ENCODE results near the gene FBLN5. TPM values are rescaled to one million over a fixed set of nuclear protein-coding genes. Genes with fewer than 3 reads are reported as not detected.

FBLN5 gene
- total RNA-seq, 1 experiment from 2014 or later: 3.3 TPM

DNA sequence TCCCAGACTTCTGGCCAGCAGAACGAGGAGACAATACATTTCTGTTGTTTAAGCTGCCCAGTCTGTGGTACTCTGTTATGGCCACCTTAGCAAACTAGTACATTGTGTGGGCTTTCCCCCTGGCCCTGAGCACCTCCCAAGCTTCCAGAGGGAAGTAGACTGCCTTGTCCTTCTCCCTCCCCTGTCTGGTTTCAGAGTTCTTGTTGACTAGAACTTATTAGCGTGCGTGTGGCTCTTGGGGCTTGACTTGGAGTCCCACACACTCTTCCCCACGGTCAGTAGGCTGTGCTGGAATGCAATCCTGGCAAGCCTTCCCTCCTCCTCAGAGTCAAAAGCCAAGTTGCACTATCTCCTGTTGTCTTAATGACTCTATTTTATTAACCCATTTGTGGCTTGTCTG lies 27.7 kb downstream of the FBLN5 start:
- Histone ChIP-seq H3K27me3 (ENCODE audit: insufficient read depth, low read length) (no peaks in the 10 kb centered on the region), H3K4me3 (replicated peaks in 1 of 2; ENCODE audit: low read depth in 1 of 2, low read length in 2 of 2) (no peak overlapping the region), H3K9me3 (ENCODE audit: control insufficient read depth in 1 of 2, insufficient read depth in 1 of 2, low read depth in 1 of 2, low read length in 2 of 2) (no peaks in the 10 kb centered on the region), H3K9me2 (ENCODE audit: insufficient read depth) (no peaks in the 10 kb centered on the region), H3K9ac (ENCODE audit: low read length) (no peak overlapping the region), H2AFZ (ENCODE audit: low read depth, low read length, poor library complexity, severe bottlenecking) (no peak overlapping the region), H3K79me2 (ENCODE audit: insufficient read depth, low read length) (no peaks in the 10 kb centered on the region), H3K36me3 (ENCODE audit: control insufficient read depth in 1 of 2, insufficient read depth in 2 of 2, low read length in 2 of 2) (no peaks in the 10 kb centered on the region), H3K4me1 (ENCODE audit: control insufficient read depth in 1 of 2, insufficient read depth in 2 of 2, low read length in 2 of 2) (no peaks in the 10 kb centered on the region), H3K4me2 (ENCODE audit: low read length) (no peak overlapping the region), H3K27ac (ENCODE audit: low read depth, low read length) (no peak overlapping the region), H4K20me1 (ENCODE audit: insufficient read depth) (no peaks in the 10 kb centered on the region)
- no peak for DNase-seq (ENCODE audit: low read depth, low spot score)
- BruUV-seq (replicated peaks): no TSS peak
- ChIA-PET CTCF (no interaction called here), POLR2A (no interaction called here), RAD21 (ENCODE audit: low non-redundant PET in 1 of 2, low total read pairs in 2 of 2, uncharacterized antibody in 2 of 2, unreplicated experiment in 2 of 2) (no interaction called here)
- no peak for TF ChIP-seq SIN3A (IDR thresholded peaks at IDR 0.05; ENCODE audit: low read depth)
- no peak for TF ChIP-seq ZNF274 (IDR thresholded peaks at IDR 0.05; ENCODE audit: low read depth, low read length)
- no peak for TF ChIP-seq FOSL1 (IDR thresholded peaks at IDR 0.05; ENCODE audit: low read depth)
- TF ChIP-seq EGR1 (IDR thresholded peaks at IDR 0.05; ENCODE audit: low read depth): no peak
- TF ChIP-seq ZFX (IDR thresholded peaks at IDR 0.05): no peak
- no peak for TF ChIP-seq JUND (IDR thresholded peaks at IDR 0.05)
- TF ChIP-seq, protein P1, sequence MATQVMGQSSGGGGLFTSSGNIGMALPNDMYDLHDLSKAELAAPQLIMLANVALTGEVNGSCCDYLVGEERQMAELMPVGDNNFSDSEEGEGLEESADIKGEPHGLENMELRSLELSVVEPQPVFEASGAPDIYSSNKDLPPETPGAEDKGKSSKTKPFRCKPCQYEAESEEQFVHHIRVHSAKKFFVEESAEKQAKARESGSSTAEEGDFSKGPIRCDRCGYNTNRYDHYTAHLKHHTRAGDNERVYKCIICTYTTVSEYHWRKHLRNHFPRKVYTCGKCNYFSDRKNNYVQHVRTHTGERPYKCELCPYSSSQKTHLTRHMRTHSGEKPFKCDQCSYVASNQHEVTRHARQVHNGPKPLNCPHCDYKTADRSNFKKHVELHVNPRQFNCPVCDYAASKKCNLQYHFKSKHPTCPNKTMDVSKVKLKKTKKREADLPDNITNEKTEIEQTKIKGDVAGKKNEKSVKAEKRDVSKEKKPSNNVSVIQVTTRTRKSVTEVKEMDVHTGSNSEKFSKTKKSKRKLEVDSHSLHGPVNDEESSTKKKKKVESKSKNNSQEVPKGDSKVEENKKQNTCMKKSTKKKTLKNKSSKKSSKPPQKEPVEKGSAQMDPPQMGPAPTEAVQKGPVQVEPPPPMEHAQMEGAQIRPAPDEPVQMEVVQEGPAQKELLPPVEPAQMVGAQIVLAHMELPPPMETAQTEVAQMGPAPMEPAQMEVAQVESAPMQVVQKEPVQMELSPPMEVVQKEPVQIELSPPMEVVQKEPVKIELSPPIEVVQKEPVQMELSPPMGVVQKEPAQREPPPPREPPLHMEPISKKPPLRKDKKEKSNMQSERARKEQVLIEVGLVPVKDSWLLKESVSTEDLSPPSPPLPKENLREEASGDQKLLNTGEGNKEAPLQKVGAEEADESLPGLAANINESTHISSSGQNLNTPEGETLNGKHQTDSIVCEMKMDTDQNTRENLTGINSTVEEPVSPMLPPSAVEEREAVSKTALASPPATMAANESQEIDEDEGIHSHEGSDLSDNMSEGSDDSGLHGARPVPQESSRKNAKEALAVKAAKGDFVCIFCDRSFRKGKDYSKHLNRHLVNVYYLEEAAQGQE (IDR thresholded peaks at IDR 0.05; ENCODE audit: low read depth): no peak
- no peak for TF ChIP-seq SRF (IDR thresholded peaks at IDR 0.05; ENCODE audit: low read depth)
- TF ChIP-seq, protein P2, sequence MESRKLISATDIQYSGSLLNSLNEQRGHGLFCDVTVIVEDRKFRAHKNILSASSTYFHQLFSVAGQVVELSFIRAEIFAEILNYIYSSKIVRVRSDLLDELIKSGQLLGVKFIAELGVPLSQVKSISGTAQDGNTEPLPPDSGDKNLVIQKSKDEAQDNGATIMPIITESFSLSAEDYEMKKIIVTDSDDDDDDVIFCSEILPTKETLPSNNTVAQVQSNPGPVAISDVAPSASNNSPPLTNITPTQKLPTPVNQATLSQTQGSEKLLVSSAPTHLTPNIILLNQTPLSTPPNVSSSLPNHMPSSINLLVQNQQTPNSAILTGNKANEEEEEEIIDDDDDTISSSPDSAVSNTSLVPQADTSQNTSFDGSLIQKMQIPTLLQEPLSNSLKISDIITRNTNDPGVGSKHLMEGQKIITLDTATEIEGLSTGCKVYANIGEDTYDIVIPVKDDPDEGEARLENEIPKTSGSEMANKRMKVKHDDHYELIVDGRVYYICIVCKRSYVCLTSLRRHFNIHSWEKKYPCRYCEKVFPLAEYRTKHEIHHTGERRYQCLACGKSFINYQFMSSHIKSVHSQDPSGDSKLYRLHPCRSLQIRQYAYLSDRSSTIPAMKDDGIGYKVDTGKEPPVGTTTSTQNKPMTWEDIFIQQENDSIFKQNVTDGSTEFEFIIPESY (IDR thresholded peaks at IDR 0.05; ENCODE audit: extremely low read depth, insufficient replicate concordance, low read length): no peak
- no peak for TF ChIP-seq CBX3 (IDR thresholded peaks at IDR 0.05; ENCODE audit: low read depth)
- TF ChIP-seq SP1 (IDR thresholded peaks at IDR 0.05; ENCODE audit: low read depth): no peak
- no peak for TF ChIP-seq TCF7L2 (IDR thresholded peaks at IDR 0.05; ENCODE audit: borderline replicate concordance, extremely low read depth, insufficient read depth, insufficient read length)
- TF ChIP-seq POLR2AphosphoS5 (IDR thresholded peaks at IDR 0.05; ENCODE audit: low read depth, low read length): no peak
- TF ChIP-seq EZH2phosphoT487 (IDR thresholded peaks at IDR 0.05; ENCODE audit: borderline replicate concordance): no peak
- no peak for TF ChIP-seq ELF1 (IDR thresholded peaks at IDR 0.05; ENCODE audit: borderline replicate concordance, low read depth)
- no peak for TF ChIP-seq ATF3 (IDR thresholded peaks at IDR 0.05)
- TF ChIP-seq POLR2A (IDR thresholded peaks at IDR 0.05; ENCODE audit: borderline replicate concordance, extremely low read depth, insufficient read depth, insufficient read length): no peak
- no peak for TF ChIP-seq MAX (IDR thresholded peaks at IDR 0.05)
- TF ChIP-seq, protein P3, sequence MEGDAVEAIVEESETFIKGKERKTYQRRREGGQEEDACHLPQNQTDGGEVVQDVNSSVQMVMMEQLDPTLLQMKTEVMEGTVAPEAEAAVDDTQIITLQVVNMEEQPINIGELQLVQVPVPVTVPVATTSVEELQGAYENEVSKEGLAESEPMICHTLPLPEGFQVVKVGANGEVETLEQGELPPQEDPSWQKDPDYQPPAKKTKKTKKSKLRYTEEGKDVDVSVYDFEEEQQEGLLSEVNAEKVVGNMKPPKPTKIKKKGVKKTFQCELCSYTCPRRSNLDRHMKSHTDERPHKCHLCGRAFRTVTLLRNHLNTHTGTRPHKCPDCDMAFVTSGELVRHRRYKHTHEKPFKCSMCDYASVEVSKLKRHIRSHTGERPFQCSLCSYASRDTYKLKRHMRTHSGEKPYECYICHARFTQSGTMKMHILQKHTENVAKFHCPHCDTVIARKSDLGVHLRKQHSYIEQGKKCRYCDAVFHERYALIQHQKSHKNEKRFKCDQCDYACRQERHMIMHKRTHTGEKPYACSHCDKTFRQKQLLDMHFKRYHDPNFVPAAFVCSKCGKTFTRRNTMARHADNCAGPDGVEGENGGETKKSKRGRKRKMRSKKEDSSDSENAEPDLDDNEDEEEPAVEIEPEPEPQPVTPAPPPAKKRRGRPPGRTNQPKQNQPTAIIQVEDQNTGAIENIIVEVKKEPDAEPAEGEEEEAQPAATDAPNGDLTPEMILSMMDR (IDR thresholded peaks at IDR 0.05 in 2 of 3, conservative IDR thresholded peaks at IDR 0.05 in 1 of 3; ENCODE audit: borderline replicate concordance in 1 of 3, insufficient read depth in 1 of 3, low read depth in 2 of 3, low read length in 2 of 3): no peak
- no peak for TF ChIP-seq RAD21 (IDR thresholded peaks at IDR 0.05; ENCODE audit: low read depth)
- ATAC-seq: no peak
- intact Hi-C loops (cut with micrococcal nuclease): loop anchor here (10.0 kb wide), 1 partner anchor 405 kb away; the partner anchor contains the start of gene PPP4R3A
